Omental fat pad (tissue), 4 donors: ENCODE results near the gene ANKRD45. TPM values are rescaled to one million over a fixed set of nuclear protein-coding genes. Genes with fewer than 3 reads are reported as not detected.
A peak's percentile ranks its signal among the peaks of the same experiment; 100 is the strongest.

Experiments used
- ATAC-seq: fragments of 150-250 bp; one replicate; pipeline ENCODE4 v1.9.1; 2016; ENCODE audit warnings: mild to moderate bottlenecking, moderate library complexity; ENCODE audit not compliant: low FRiP score
- DNase-seq: peaks from one replicate; pipeline ENCODE4 v3.0.0-alpha.2; 2019; ENCODE audit warnings: low spot score
- CTCF ChIP-seq, 3 donors: fragments of 450-650 bp; IDR thresholded peaks; one replicate each; pipeline ENCODE4 v1.5.1; 2016 to 2017; ENCODE audit warnings: antibody characterized with exemption in 3 of 3, mild to moderate bottlenecking in 3 of 3, moderate library complexity in 2 of 3
- total RNA-seq, 4 donors: library from RNA; depleted of rRNA; stranded (reverse); fragments of >200 nt; gene quantifications; one replicate each; pipeline ENCODE4 v1.1.0, GENCODE V29; 2016

Gene ANKRD45, protein sequence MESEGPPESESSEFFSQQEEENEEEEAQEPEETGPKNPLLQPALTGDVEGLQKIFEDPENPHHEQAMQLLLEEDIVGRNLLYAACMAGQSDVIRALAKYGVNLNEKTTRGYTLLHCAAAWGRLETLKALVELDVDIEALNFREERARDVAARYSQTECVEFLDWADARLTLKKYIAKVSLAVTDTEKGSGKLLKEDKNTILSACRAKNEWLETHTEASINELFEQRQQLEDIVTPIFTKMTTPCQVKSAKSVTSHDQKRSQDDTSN
- under 1 TPM in 1 of 4 donors, not detected in 3; 0.38 TPM for total RNA-seq

- no peak for TF ChIP-seq CTCF (IDR thresholded peaks at IDR 0.05)
- ATAC-seq (no peak), DNase-seq (peak; percentile 24)
Observed at GRCh38 chr1:173669491-173669941, at the start of gene ANKRD45. ANKRD45 (minus strand) TSS chr1:173669851; CDS start chr1:173659418, 10,433 bp downstream.

DNA sequence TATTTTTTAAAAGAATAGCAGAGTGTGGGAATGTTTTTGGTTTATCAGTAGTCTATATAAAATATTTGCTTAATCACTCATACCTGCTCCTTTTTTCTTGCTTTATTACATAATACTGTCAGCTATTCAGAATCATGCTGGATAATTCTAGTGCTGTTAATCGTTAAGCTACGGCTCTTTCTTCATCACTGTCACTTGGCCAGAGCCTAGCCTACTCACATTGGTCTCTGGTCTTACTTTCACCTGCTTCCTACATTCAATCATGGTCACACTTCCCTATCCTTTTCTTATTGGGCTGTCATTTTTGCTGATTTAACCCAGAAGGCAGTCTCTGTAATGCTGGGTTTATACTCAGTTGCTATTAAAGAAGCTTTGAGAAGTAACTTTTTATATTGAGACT is 47.6 kb upstream of the ANKRD45 start:
- no peak for TF ChIP-seq CTCF (IDR thresholded peaks at IDR 0.05)
- ATAC-seq (no peak), DNase-seq (no peak)

- no peak for ATAC-seq
- no peak for DNase-seq
- TF ChIP-seq CTCF (IDR thresholded peaks at IDR 0.05): no peak
Observed at GRCh38 chr1:173715538-173715844, 45.8 kb upstream of the ANKRD45 start.

DNA sequence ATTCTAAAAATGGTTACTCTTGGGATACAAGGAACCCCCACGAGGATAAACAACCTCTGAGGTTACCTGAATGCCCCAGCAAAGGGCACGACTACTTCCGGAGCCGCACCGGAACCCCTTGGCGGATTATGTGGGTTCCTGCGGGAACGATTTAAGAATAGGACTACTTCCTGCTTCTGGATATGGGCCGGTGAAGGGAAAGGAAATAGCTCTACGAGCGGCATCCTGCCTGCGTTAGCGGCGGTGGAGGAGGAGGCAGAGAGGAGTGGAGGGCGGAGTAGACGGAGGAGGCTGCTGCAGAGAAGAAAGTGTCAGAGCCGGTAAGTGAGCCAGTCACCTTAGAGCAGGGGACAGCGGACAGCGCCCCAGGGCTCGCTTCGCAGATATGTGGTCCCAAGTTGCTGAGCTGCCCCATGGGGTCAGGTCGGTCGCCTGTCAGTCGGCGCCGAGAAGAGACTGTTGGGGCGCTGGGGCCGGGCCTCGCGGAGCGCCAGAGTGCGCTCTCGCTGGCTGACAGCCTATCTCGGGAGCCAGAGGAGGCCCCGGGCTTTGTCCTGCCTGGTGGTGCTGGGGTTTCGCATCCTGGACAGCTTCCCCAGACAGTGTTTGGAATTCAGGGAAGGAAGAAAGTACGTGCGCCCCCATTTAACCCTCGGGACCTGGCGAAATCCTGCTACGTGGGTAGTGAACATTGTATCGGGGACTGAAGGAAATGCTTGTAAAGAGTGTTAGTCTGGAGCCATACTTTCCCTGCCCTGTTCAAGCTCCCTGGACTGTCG is 45.3 kb upstream of the ANKRD45 start, which contains the start of gene KLHL20:
Gene KLHL20, plus strand, starts transcription at position 223 of the 779 bp plus-strand sequence. CDS start 1,063 bp downstream, outside the sequence.
- DNase-seq (peak; percentile 41), ATAC-seq (peak; percentile 94)
- no peak for TF ChIP-seq CTCF (IDR thresholded peaks at IDR 0.05)

GRCh38 chr1:173714441-173714758 is 44.7 kb upstream of the ANKRD45 start:
- TF ChIP-seq CTCF (IDR thresholded peaks at IDR 0.05): no peak
- no peak for ATAC-seq
- DNase-seq: no peak

GRCh38 chr1:173708787-173709186 is 39.1 kb upstream of the ANKRD45 start:
- DNase-seq (no peak), ATAC-seq (no peak)
- TF ChIP-seq CTCF (IDR thresholded peaks at IDR 0.05): no peak

GRCh38 chr1:173705117-173705516 is 35.5 kb upstream of the ANKRD45 start:
- TF ChIP-seq CTCF (IDR thresholded peaks at IDR 0.05): no peak
- ATAC-seq: no peak

More at GRCh38 chr1:173705117-173705516, 35.5 kb upstream of the ANKRD45 start:
- DNase-seq: no peak
